Naive thymus-derived CD4-positive, alpha-beta T cell (primary cell): ENCODE measurements around the gene OSM. TPM values are rescaled to one million over a fixed set of nuclear protein-coding genes. Genes with fewer than 3 reads are reported as not detected.
A peak's percentile ranks its signal among the peaks of the same experiment; 100 is the strongest.

ENCODE experiments used
- ATAC-seq: fragments of 150-1000 bp; cut with Tn5 transposase; 2 replicates; pipeline ENCODE4 v1.10.0; 2021; ENCODE audit warnings: mild to moderate bottlenecking, moderate library complexity
- CTCF ChIA-PET: fragments of 350-600 bp; sonication (Branson Sonifier 250); formaldehyde crosslinking; loops from one replicate; lab custom pipeline; 2021; ENCODE audit warnings: antibody characterized with exemption; lab: Charles Lee
- POLR2A ChIA-PET: fragments of 350-600 bp; sonication (Branson Sonifier 250); formaldehyde crosslinking; loops from one replicate; lab custom pipeline; 2021; ENCODE audit warnings: antibody characterized with exemption, inconsistent platforms; lab: Charles Lee
- DNase-seq, 9 donors: peaks; one replicate each; pipeline versions ENCODE4 v3.0.0 to v3.0.0-alpha.2; 2020 to 2022; ENCODE audit warnings: mixed read lengths in 1 of 9
- H3K27ac ChIP-seq: one replicate; pipeline ENCODE4 v1.7.0; 2013; ENCODE audit warnings: mild to moderate bottlenecking, low read depth, low read length, moderate library complexity
- H3K27me3 ChIP-seq, 2 donors: one replicate each; pipeline ENCODE4 v1.7.0; 2013; ENCODE audit warnings: low read length in 2 of 2, mild to moderate bottlenecking in 2 of 2, moderate library complexity in 2 of 2; ENCODE audit not compliant: control insufficient read depth in 2 of 2, insufficient read depth in 2 of 2
- H3K36me3 ChIP-seq, 3 experiments: 1 replicate in 2 of 3; 2 replicates in 1 of 3; pipeline ENCODE4 v1.7.0; 2013; ENCODE audit warnings: low read length in 3 of 3, mild to moderate bottlenecking in 3 of 3, moderate library complexity in 1 of 3; ENCODE audit not compliant: insufficient read depth in 3 of 3, control insufficient read depth in 2 of 3
- H3K4me1 ChIP-seq, 2 donors: one replicate each; pipeline ENCODE4 v1.7.0; 2013; ENCODE audit warnings: low read length in 2 of 2, mild to moderate bottlenecking in 2 of 2, moderate library complexity in 1 of 2; ENCODE audit not compliant: control insufficient read depth in 2 of 2, insufficient read depth in 2 of 2
- H3K4me3 ChIP-seq: 2 replicates; pipeline ENCODE4 v1.7.0; 2013; ENCODE audit warnings: mild to moderate bottlenecking, low read length
- H3K9me3 ChIP-seq, 3 experiments: 1 replicate in 2 of 3; 2 replicates in 1 of 3; pipeline ENCODE4 v1.7.0; 2013; ENCODE audit warnings: low read length in 3 of 3; ENCODE audit not compliant: control insufficient read depth in 2 of 3
- H3K27ac Mint-ChIP-seq, 9 donors: one replicate each; pipeline ENCODE4 v1.8.0; 2020 to 2022; ENCODE audit warnings: mixed read lengths in 9 of 9, mild to moderate bottlenecking in 8 of 9, moderate library complexity in 5 of 9, inconsistent platforms in 2 of 9
- H3K27me3 Mint-ChIP-seq, 5 donors: one replicate each; pipeline ENCODE4 v1.8.0; 2021 to 2022; ENCODE audit warnings: mixed read lengths in 5 of 5, mild to moderate bottlenecking in 1 of 5
- H3K36me3 Mint-ChIP-seq, 5 donors: one replicate each; pipeline ENCODE4 v1.8.0; 2020 to 2022; ENCODE audit warnings: mixed read lengths in 5 of 5, mild to moderate bottlenecking in 3 of 5, inconsistent platforms in 1 of 5
- H3K4me1 Mint-ChIP-seq, 7 donors: one replicate each; pipeline ENCODE4 v1.8.0; 2020 to 2022; ENCODE audit warnings: mixed read lengths in 7 of 7, mild to moderate bottlenecking in 3 of 7, inconsistent platforms in 1 of 7
- H3K4me3 Mint-ChIP-seq, 10 donors: one replicate each; pipeline ENCODE4 v1.8.0; 2020 to 2022; ENCODE audit warnings: mild to moderate bottlenecking in 10 of 10, mixed read lengths in 10 of 10, moderate library complexity in 6 of 10, inconsistent platforms in 2 of 10
- H3K9me3 Mint-ChIP-seq, 11 donors: one replicate each; pipeline ENCODE4 v1.8.0; 2020 to 2022; ENCODE audit warnings: mixed read lengths in 11 of 11, mild to moderate bottlenecking in 4 of 11, inconsistent platforms in 1 of 11, moderate library complexity in 1 of 11
- intact Hi-C, 2 donors: fragments of 100-400 bp; cut with micrococcal nuclease; formaldehyde crosslinking; loops; one replicate each; pipeline ENCODE4 v1.15.1; 2023
- polyA plus RNA-seq, 2 donors: library from polyadenylated mRNA; unstranded; fragments of 300-500 nt; fragmentation: Illumina TruSeq; gene quantifications; one replicate each; pipeline ENCODE4 v1.2.3, GENCODE V29; 2021
- total RNA-seq, 6 experiments: library from RNA in 5 of 6; stranded (reverse) in 5 of 6; gene quantifications; 1 replicate in 5 of 6; 2 replicates in 1 of 6; pipeline ENCODE4 v1.2.3 and lab custom pipeline; 2021 to 2026

The OSM gene
- total and polyA plus RNA-seq, 7 experiments from 2014 or later, result 0.49 to 158 (median 6.3) TPM

GRCh38 chr22:30249049-30250038 lies 17.3 kb downstream of the OSM start:
- H3K36me3 ChIP-seq, result no peaks in the 10 kb centered on the region
- no peaks in the 10 kb centered on the region for H3K9me3 ChIP-seq
- Mint-ChIP-seq H3K9me3 (no peaks in the 10 kb centered on the region), H3K27me3 (peaks cover 0 to 34% (median 6%) of the 10 kb centered on the region in 5 donors), H3K4me3 (peak overlapping the region in 1 of 10 donors; percentile 97), H3K27ac (peak overlapping the region in 1 of 9 donors; percentile 36), H3K36me3 (peaks cover 0 to 18% (median 0%) of the 10 kb centered on the region in 5 donors), H3K4me1 (peaks cover 6 to 62% (median 31%) of the 10 kb centered on the region in 7 donors)
- no peak for DNase-seq
- peaks cover 0 to 18% of the 10 kb centered on the region in 2 donors for H3K4me1 ChIP-seq
- POLR2A ChIA-PET, result no interaction called here
- CTCF ChIA-PET, result interaction anchor here (1.3 kb wide), 1 partner anchor 39 kb away, joined by 3 read pairs; no protein-coding TSS in a partner anchor
- no peak overlapping the region for H3K27ac ChIP-seq
- intact Hi-C loops, result no loop called here
- no peak overlapping the region for H3K4me3 ChIP-seq
- ATAC-seq, result no peak
- H3K27me3 ChIP-seq, result no peaks in the 10 kb centered on the region

GRCh38 chr22:30248484-30248883 lies 18.2 kb downstream of the OSM start:
- no peaks in the 10 kb centered on the region for H3K36me3 ChIP-seq
- DNase-seq (no peak), ATAC-seq (no peak)
- Mint-ChIP-seq H3K27ac (peak overlapping the region in 1 of 9 donors; percentile 54), H3K4me1 (peaks cover 6 to 65% (median 31%) of the 10 kb centered on the region in 7 donors), H3K27me3 (peaks cover 0 to 37% (median 6%) of the 10 kb centered on the region in 5 donors), H3K36me3 (peaks cover 0 to 27% (median 0%) of the 10 kb centered on the region in 5 donors), H3K9me3 (no peaks in the 10 kb centered on the region), H3K4me3 (peak overlapping the region in 4 of 10 donors; percentile 4 to 97 (median 66))
- POLR2A ChIA-PET, result no interaction called here
- no peak overlapping the region for H3K4me3 ChIP-seq
- CTCF ChIA-PET, result no interaction called here
- peaks cover 0 to 18% of the 10 kb centered on the region in 2 donors for H3K4me1 ChIP-seq
- no peak overlapping the region for H3K27ac ChIP-seq
- intact Hi-C loops, result no loop called here
- H3K27me3 ChIP-seq, result no peaks in the 10 kb centered on the region
- H3K9me3 ChIP-seq, result no peaks in the 10 kb centered on the region

- Histone ChIP-seq H3K27ac (no peak overlapping the region), H3K4me3 (no peak overlapping the region), H3K4me1 (peaks cover 0 to 18% of the 10 kb centered on the region in 2 donors), H3K36me3 (no peaks in the 10 kb centered on the region), H3K27me3 (no peaks in the 10 kb centered on the region), H3K9me3 (no peaks in the 10 kb centered on the region)
- intact Hi-C loops, result loop anchor here in 1 of 2 donors (2.0 kb wide), 3 partner anchors 27 to 139 kb away; no protein-coding TSS in a partner anchor
- Mint-ChIP-seq H3K27me3 (peaks cover 0 to 37% (median 6%) of the 10 kb centered on the region in 5 donors), H3K4me3 (peak overlapping the region in 5 of 10 donors; percentile 4 to 97 (median 63)), H3K27ac (peak overlapping the region in 1 of 9 donors; percentile 82), H3K36me3 (peaks cover 0 to 30% (median 0%) of the 10 kb centered on the region in 5 donors), H3K9me3 (no peaks in the 10 kb centered on the region), H3K4me1 (peaks cover 6 to 67% (median 29%) of the 10 kb centered on the region in 7 donors)
- POLR2A ChIA-PET, result no interaction called here
- ATAC-seq (no peak), DNase-seq (no peak)
- CTCF ChIA-PET, result no interaction called here
Observed at GRCh38 chr22:30247974-30248373, 18.7 kb downstream of the OSM start.

- POLR2A ChIA-PET, result no interaction called here
- H3K27ac ChIP-seq, result no peak overlapping the region
- peak overlapping the region in 4 of 10 donors; percentile 2 to 97 (median 54) for H3K4me3 Mint-ChIP-seq
- H3K36me3 ChIP-seq, result no peaks in the 10 kb centered on the region
- CTCF ChIA-PET, result no interaction called here
- H3K4me3 ChIP-seq, result no peak overlapping the region
- peaks cover 0 to 18% of the 10 kb centered on the region in 2 donors for H3K4me1 ChIP-seq
- no peaks in the 10 kb centered on the region for H3K9me3 ChIP-seq
- H3K27ac Mint-ChIP-seq, result peak overlapping the region in 2 of 9 donors; percentile 30 to 82
- ATAC-seq, result no peak
- H3K9me3 Mint-ChIP-seq, result no peaks in the 10 kb centered on the region
- peaks cover 0 to 34% (median 0%) of the 10 kb centered on the region in 5 donors for H3K36me3 Mint-ChIP-seq
- intact Hi-C loops, result loop anchor here in 1 of 2 donors (2.0 kb wide), 3 partner anchors 27 to 139 kb away; no protein-coding TSS in a partner anchor
- H3K27me3 Mint-ChIP-seq, result peaks cover 0 to 37% (median 6%) of the 10 kb centered on the region in 5 donors
- no peaks in the 10 kb centered on the region for H3K27me3 ChIP-seq
- DNase-seq, result no peak
- peaks cover 6 to 67% (median 26%) of the 10 kb centered on the region in 7 donors for H3K4me1 Mint-ChIP-seq
Observed at GRCh38 chr22:30247561-30247960, 19.1 kb downstream of the OSM start.

GRCh38 chr22:30246814-30247376 lies 19.8 kb downstream of the OSM start:
- Mint-ChIP-seq H3K4me1 (peaks cover 6 to 67% (median 26%) of the 10 kb centered on the region in 7 donors), H3K9me3 (no peaks in the 10 kb centered on the region), H3K27ac (peak overlapping the region in 1 of 9 donors; percentile 82), H3K4me3 (peak overlapping the region; percentile 70 to 97 (median 81)), H3K27me3 (peaks cover 0 to 37% (median 6%) of the 10 kb centered on the region in 5 donors), H3K36me3 (peaks cover 0 to 38% (median 0%) of the 10 kb centered on the region in 5 donors)
- no peaks in the 10 kb centered on the region for H3K27me3 ChIP-seq
- ChIA-PET POLR2A (no interaction called here), CTCF (no interaction called here)
- intact Hi-C loops, result loop anchor here (1.0 to 2.0 kb wide), 5 partner anchors 20 to 139 kb away; no protein-coding TSS in a partner anchor
- ATAC-seq (no peak), DNase-seq (peak in 1 of 9 donors; percentile 46)
- peak overlapping the region; percentile 58 for H3K4me3 ChIP-seq
- H3K9me3 ChIP-seq, result no peaks in the 10 kb centered on the region
- no peak overlapping the region for H3K27ac ChIP-seq
- H3K4me1 ChIP-seq, result peaks cover 0 to 18% of the 10 kb centered on the region in 2 donors
- no peaks in the 10 kb centered on the region for H3K36me3 ChIP-seq
